Osteoblast (primary cell): Measurements from ENCODE around the gene IDUA. TPM values are rescaled to one million over a fixed set of nuclear protein-coding genes. Genes with fewer than 3 reads are reported as not detected.

Experiments
- DNase-seq: peaks from one replicate; pipeline ENCODE4 v3.0.0; 2011; ENCODE audit warnings: low spot score, mixed read lengths; ENCODE audit not compliant: insufficient read length; ENCODE audit errors: missing footprints
- H2AFZ ChIP-seq: 2 replicates; pipeline ENCODE4 v1.6.0; 2011; ENCODE audit warnings: mild to moderate bottlenecking, low read length
- H3K27ac ChIP-seq: 2 replicates; pipeline ENCODE4 v1.5.1; 2011; ENCODE audit warnings: mild to moderate bottlenecking, low read depth, low read length, moderate library complexity
- H3K27me3 ChIP-seq: 2 replicates; pipeline ENCODE4 v1.6.0; 2012; ENCODE audit warnings: mild to moderate bottlenecking, control low read depth, inconsistent platforms, low read length, moderate library complexity; ENCODE audit not compliant: insufficient read depth
- H3K36me3 ChIP-seq: 2 replicates; pipeline ENCODE4 v1.5.1; 2011; ENCODE audit warnings: mild to moderate bottlenecking, low read length, control low read depth, moderate library complexity; ENCODE audit not compliant: insufficient read depth
- H3K4me1 ChIP-seq: 2 replicates; pipeline ENCODE4 v1.5.1; 2011; ENCODE audit warnings: mild to moderate bottlenecking, low read length, control low read depth, moderate library complexity; ENCODE audit not compliant: insufficient read depth
- H3K4me2 ChIP-seq: 2 replicates; pipeline ENCODE4 v1.6.0; 2011; ENCODE audit warnings: mild to moderate bottlenecking, low read length; ENCODE audit not compliant: insufficient read depth
- H3K4me3 ChIP-seq: fragments of 200-600 bp; sonication (generic); 3 replicates; pipeline ENCODE4 v1.5.1; 2012; ENCODE audit warnings: mild to moderate bottlenecking, low read length, inconsistent platforms; ENCODE audit not compliant: insufficient read depth
- H3K79me2 ChIP-seq: 2 replicates; pipeline ENCODE4 v1.6.0; 2012; ENCODE audit warnings: mild to moderate bottlenecking, low read length, control low read depth, inconsistent platforms; ENCODE audit not compliant: insufficient read depth
- H3K9me3 ChIP-seq: 2 replicates; pipeline ENCODE4 v1.5.1; 2011; ENCODE audit warnings: low read depth, low read length, control low read depth
- H4K20me1 ChIP-seq: 2 replicates; pipeline ENCODE4 v1.6.0; 2012; ENCODE audit warnings: mild to moderate bottlenecking, low read length, control low read depth; ENCODE audit not compliant: insufficient read depth
- CTCF ChIP-seq: IDR thresholded peaks from 2 replicates; pipeline ENCODE4 v1.5.1; 2011; ENCODE audit warnings: mild to moderate bottlenecking, low read depth, low read length, moderate library complexity; ENCODE audit errors: extremely low read depth
- total RNA-seq: library from RNA; depleted of rRNA; stranded (reverse); fragments of >200 nt; gene quantifications from 2 replicates; pipeline ENCODE4 v1.2.3, GENCODE V29; 2012

Gene IDUA
- total RNA-seq, 1 donor: 26.4 TPM

GRCh38 chr4:1036976-1037810, 50.3 kb downstream of the IDUA start:
- Histone ChIP-seq H3K4me2 (no peak overlapping the region), H3K36me3 (no peaks in the 10 kb centered on the region), H3K79me2 (no peaks in the 10 kb centered on the region), H3K4me3 (no peak overlapping the region), H3K4me1 (peaks cover 33% of the 10 kb centered on the region), H3K9me3 (no peaks in the 10 kb centered on the region), H3K27ac (no peak overlapping the region), H3K27me3 (no peaks in the 10 kb centered on the region), H2AFZ (no peak overlapping the region), H4K20me1 (no peaks in the 10 kb centered on the region)
- no peak for TF ChIP-seq CTCF
- no peak for DNase-seq

- no peaks in the 10 kb centered on the region for H4K20me1 ChIP-seq
- H3K4me1 ChIP-seq: peaks cover 39% of the 10 kb centered on the region
- H3K27me3 ChIP-seq: no peaks in the 10 kb centered on the region
- no peak overlapping the region for H2AFZ ChIP-seq
- H3K27ac ChIP-seq: no peak overlapping the region
- H3K4me2 ChIP-seq: no peak overlapping the region
- H3K79me2 ChIP-seq: no peaks in the 10 kb centered on the region
- TF ChIP-seq CTCF: no peak
- H3K9me3 ChIP-seq: no peaks in the 10 kb centered on the region
- no peak overlapping the region for H3K4me3 ChIP-seq
- peak; percentile 73 for DNase-seq
- no peaks in the 10 kb centered on the region for H3K36me3 ChIP-seq
Measured at GRCh38 chr4:1038948-1039492, 52.2 kb downstream of the IDUA start.

- Histone ChIP-seq H3K4me3 (no peak overlapping the region), H3K4me1 (peaks cover 41% of the 10 kb centered on the region), H3K27ac (no peak overlapping the region), H3K4me2 (no peak overlapping the region), H3K9me3 (no peaks in the 10 kb centered on the region), H3K27me3 (no peaks in the 10 kb centered on the region), H4K20me1 (no peaks in the 10 kb centered on the region), H2AFZ (peak overlapping the region; percentile 84), H3K36me3 (no peaks in the 10 kb centered on the region), H3K79me2 (no peaks in the 10 kb centered on the region)
- no peak for TF ChIP-seq CTCF
- DNase-seq: peak; percentile 98
Measured at GRCh38 chr4:1039493-1040343, 52.9 kb downstream of the IDUA start.
